ENCODE data around the gene AP4M1.

DNA sequence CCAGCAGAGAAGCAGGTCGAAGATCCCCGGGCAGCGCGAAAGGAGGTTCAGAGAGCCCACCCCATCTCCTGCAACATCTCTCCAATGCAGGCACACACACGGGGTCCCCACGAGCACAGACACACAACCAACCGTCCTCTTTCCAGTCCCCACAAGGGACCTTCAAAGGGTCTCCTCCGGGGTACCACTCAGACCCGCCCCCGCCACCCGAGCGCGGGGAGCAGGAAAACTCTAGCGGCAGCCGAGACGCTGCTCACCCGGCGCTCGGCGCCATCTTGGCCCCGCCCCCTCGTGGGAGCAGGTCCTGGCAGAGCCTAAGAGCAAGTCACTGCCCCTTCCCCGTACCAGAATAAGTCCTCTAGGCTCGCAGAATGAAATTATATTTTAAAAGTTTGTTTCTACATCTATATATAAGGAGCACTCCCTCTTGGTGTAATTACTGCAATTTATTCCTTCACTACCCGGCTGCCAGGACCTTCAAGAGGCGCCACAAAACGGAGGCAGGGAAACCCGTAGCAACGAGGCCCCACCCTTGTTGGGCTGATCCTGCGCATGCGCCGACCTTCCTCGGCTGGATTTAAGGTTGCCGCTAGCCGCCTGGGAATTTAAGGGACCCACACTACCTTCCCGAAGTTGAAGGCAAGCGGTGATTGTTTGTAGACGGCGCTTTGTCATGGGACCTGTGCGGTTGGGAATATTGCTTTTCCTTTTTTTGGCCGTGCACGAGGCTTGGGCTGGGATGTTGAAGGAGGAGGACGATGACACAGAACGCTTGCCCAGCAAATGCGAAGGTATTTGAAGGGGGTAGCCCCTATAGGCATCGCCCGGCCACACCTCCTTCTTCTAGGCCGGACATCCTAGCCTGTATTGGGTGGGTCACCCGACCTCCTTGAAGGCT, 17.9 kb downstream of the AP4M1 start, which contains the start of the genes CNPY4 and TAF6:
- TF ChIP-seq, protein P1, sequence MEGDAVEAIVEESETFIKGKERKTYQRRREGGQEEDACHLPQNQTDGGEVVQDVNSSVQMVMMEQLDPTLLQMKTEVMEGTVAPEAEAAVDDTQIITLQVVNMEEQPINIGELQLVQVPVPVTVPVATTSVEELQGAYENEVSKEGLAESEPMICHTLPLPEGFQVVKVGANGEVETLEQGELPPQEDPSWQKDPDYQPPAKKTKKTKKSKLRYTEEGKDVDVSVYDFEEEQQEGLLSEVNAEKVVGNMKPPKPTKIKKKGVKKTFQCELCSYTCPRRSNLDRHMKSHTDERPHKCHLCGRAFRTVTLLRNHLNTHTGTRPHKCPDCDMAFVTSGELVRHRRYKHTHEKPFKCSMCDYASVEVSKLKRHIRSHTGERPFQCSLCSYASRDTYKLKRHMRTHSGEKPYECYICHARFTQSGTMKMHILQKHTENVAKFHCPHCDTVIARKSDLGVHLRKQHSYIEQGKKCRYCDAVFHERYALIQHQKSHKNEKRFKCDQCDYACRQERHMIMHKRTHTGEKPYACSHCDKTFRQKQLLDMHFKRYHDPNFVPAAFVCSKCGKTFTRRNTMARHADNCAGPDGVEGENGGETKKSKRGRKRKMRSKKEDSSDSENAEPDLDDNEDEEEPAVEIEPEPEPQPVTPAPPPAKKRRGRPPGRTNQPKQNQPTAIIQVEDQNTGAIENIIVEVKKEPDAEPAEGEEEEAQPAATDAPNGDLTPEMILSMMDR (IDR thresholded peaks at IDR 0.05) = no peak
- TF ChIP-seq EP300 (IDR thresholded peaks at IDR 0.05) = no peak

Data from ovary (tissue), 3 donors.